Fibroblast of peridontal ligament (primary cell): ENCODE data around the gene CHRM4.

Experiments
- DNase-seq: peaks from one replicate; pipeline ENCODE4 v3.0.0-alpha.2; 2010; ENCODE audit errors: extremely low read depth

The CHRM4 gene

GRCh38 chr11:46367244-46367915 is 24.2 kb downstream of the CHRM4 start:
- no peak for DNase-seq

GRCh38 chr11:46366661-46367161 is 24.9 kb downstream of the CHRM4 start:
- no peak for DNase-seq

DNA sequence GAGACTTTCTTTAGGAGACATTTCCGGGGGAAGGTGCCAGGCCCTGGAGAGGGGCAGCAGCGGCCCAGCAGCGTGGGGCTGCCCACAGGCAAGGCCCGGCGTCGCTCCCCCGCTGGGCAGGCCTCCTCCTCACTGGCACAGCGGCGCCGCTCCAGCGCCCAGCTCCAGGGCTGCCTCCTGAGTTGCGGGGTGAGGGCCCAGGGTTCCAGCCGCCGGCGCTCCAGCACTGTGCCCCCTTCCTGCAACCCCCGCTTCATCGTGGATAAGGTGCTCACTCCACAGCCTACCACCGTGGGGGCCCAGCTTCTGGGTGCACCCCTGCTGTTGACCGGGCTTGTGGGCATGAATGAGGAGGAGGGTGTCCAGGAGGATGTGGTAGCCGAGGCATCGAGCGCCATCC is 25.3 kb downstream of the CHRM4 start:
- DNase-seq: no peak

GRCh38 chr11:46364791-46365190 is 26.8 kb downstream of the CHRM4 start:
- no peak for DNase-seq

DNA sequence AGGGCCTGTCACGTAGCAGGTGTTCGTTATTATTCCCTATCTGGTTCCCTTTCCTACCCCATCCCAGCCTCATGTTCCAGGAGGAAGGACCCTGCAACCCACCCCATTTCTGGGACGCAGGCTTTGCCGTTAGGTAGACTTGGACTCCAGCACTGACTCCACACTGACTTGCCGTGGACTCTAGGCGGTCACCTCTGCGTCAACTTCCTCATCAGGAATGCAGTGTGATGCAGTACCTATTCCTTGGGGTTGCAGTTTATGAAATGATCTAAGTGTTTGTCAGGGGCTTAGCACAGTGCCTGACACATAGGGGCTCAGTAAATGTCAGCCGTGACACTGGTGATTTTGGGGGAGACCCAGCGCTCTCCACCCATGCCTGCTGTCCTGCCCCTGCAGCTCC is 27.5 kb downstream of the CHRM4 start:
- DNase-seq: no peak

DNA sequence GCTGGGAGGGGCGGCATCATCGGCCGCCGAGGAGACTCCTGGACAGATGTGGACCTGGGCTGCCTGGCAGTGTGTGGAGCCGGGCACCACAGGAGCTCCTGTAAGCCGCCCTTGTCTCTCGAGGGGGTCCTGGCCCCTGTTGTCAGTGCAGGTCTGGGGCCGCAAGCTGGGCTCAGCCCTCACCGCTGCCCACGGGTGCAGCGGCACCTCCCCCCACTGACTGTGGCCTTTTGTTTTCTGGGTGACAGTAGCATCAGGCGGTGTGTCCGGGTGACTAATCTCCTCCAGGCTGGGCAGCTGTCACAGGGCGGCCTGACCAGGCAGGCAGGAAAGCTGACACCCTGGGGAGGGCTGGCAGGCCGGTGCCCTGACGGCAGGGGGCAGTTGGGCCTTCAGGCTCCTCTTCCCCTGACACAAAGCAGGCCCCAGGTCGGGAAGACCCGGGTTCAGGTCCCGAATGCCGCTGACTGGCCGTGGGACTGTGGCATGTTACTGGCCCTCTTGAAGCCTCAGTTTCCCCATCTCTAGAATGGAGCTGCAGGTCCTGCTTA is 28.0 kb downstream of the CHRM4 start:
- DNase-seq: no peak

DNA sequence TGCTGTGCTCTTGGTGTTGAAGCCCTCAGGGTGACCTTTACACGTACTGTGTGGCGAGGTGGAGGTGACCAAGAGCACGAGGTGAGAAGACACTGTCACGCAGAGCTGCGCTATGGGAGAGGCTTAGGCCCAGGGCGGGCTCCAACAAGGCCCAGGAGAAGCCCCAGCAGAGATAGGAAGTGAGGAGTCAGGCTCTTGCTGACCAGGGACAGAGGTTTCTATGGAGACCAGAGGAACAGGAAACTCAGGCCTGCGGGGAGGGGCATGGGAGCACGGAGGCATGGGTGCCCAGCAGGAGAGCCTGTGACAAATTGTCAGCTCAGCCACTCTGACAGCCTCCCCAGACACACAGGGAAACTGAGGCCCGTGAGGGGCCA is 28.6 kb downstream of the CHRM4 start:
- peak; percentile 31 for DNase-seq

- DNase-seq: no peak
These were observed 29.2 kb downstream of the CHRM4 start for GRCh38 chr11:46362156-46363030.

- DNase-seq: no peak
These were observed 30.1 kb downstream of the CHRM4 start for GRCh38 chr11:46361283-46362155.

DNA sequence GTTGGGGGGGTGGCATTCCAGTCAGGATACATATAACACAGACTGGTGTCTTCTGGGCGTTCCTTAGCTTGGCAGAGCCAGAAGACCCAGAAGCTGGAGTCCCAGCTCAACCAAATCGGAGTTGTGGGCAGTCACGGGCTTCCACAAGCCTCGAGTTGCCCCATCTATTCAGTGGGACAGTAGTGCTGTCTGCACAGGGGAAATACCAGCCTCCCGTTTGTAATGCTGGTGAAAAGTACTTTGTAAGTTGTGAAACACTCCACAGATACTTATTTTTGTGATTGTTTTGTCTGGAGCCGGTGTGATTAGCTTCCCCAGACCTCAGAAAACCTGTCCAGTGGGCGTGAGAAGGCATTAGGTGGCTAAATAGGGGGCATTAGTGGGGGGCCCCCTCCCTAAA is 30.7 kb downstream of the CHRM4 start:
- DNase-seq: no peak

DNA sequence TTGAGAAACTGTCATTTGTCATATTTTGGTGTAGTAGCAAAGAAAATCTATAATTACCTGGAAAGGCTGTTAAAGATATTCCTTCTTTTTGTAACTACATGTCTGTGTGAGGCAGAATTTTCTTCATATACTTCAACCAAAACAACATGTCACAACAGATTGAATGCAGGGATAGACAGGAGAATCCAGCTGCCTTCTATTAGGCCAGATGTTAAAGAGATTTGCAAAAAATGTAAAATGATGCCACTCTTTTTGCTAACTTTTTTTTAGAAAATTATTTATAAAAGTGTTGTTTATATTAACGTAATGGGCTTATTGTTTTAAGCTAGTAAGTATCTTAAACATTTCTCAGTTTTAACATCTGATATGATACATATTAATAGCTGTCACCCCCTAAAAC is 31.6 kb downstream of the CHRM4 start:
- DNase-seq: no peak

DNA sequence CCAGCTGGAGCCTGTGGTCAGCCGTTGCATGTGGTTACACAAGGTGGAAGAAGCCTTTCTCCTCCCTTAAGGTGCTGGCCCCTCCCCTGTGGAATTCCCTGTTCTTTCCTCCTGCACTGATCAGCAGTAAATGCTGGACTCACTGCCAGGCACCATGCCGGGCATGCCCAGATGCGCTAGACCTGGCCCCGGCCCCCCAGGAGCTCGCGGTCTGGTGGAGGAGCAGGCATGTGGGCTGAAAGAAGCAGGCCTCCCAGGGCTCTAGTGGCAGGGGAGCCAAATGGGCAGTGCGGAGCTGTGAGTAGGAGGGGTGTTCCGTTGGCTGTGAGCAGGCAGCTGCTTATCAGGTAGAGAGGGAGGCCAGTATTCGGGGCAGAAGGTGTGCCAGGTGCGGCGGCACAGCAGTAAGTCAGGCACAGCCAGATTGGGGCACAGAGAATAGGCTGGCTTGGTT is 34.1 kb downstream of the CHRM4 start:
- DNase-seq: no peak

GRCh38 chr11:46356924-46357482 is 34.6 kb downstream of the CHRM4 start:
- DNase-seq: peak; percentile 33

DNA sequence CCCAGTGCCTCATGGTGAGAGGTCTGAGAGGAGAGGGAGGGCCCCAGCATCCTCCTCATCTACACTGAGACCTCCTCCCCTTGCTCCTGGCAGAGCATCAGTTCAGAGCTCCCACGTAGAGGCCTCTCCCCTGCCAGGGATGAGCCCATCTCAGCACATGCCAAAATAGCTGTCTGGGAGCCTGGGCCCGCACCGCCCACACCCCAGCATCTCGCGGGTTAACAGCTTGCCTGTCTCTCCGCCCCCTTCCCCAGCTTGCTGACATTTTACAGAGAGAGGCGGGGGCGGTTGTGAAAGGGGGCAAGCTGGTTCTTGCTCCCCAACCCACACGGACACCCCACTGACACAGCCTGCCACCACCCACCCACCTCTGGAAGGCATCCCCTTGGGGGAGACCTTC is 37.9 kb downstream of the CHRM4 start:
- DNase-seq: no peak

- DNase-seq: peak; percentile 18
These were observed 39.3 kb downstream of the CHRM4 start for GRCh38 chr11:46352063-46352841.

DNA sequence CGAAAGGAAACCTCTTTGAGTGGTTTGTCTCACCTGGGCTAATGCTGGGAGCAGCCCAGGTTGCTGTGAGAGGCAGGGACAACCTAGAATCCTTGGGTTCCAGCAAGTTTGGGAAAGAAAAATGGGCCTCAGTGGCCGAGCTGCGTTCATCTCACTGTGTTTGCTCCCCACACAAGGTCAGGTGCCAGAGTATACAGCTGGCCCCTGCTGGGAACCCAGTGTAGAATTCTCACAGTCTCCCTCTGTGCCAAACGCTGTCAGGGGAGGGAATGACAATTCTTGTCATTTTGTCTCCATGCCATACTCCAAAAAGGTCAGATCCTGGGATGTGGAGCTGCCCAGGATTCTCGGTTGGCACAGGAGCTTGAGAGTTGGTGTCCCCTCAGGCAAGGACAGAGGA is 40.0 kb downstream of the CHRM4 start:
- no peak for DNase-seq

DNA sequence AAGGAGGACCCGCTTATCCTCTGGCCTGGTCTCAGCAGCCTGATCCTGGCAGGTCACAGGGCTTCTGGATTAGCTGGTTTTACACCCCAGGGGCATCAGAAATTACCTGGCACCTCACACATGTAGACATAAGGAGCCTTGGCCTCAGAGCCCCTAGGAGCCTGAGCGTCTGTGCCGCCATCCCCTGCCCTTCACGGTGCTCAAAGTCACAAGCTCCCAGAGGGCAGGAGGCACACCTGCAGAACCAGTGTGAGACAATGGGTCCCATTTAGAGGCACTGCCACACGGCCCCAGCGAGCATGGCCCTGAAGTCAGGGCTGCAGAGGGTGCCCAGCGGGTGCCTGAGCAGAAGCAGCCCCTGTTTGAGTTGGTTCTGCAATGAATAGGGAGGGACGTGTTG is 40.4 kb downstream of the CHRM4 start:
- no peak for DNase-seq

GRCh38 chr11:46350695-46351094 is 40.9 kb downstream of the CHRM4 start:
- DNase-seq: no peak

DNA sequence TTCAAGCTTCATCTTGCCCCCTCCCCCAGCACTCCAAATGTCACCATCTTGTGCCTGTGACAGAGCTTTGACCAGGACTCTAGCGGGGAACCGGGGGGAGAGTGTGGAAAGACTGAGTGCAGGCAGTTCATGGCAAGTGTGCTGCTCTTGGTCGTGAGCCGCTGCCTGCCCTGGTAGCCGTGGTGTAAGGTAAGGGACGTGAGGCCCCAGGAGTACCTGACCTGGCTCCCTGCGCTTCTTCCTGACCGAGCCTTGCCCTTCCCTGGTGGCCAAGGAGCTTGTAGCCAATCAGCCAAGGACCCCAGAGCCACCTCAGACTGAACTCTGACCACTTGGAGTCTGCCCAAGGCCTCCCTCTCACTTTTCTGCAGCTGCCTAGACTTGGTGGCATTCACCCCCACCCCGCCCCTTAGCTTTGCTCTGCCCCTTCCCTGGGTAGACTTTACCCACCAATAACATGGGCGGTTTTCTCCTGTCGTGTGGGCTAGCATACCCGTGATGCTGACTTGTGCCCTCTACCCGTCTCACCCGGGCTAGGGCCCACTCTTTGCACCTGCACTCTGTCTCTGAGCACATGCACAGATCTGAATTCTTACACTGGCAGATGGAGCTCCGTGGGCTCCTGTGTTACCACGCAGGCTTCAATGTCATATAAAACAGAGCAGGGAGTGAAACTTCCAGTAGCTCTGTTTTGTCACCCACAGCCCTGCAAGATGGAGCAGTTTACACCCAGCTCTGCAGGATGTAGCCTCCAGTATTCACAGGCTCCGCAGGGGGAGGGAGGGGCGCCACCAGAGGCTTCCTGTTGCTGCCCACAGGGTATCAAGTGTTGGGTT is 42.8 kb downstream of the CHRM4 start:
- no peak for DNase-seq
